Gastrocnemius medialis (tissue), 4 donors: Measurements from ENCODE around the gene ENPP1. TPM values are rescaled to one million over a fixed set of nuclear protein-coding genes. Genes with fewer than 3 reads are reported as not detected.

Experiments used
- ATAC-seq, 2 donors: fragments of 150-250 bp; one replicate each; pipeline ENCODE4 v1.9.1; 2016
- DNase-seq, 2 donors: peaks; one replicate each; pipeline ENCODE4 v3.0.0-alpha.2; 2019
- H3K27ac ChIP-seq, 4 donors: fragments of 200-600 bp; sonication (generic); 1 replicate in 1 of 4; 2 replicates in 3 of 4; pipeline ENCODE4 v1.5.1; 2016 to 2018; ENCODE audit warnings: mild to moderate bottlenecking in 2 of 4, moderate library complexity in 1 of 4
- H3K27me3 ChIP-seq, 3 donors: fragments of 200-600 bp; sonication (generic) in 2 of 3; 1 replicate in 1 of 3; 2 replicates in 2 of 3; pipeline versions ENCODE4 v1.5.1 to v1.6.0; 2016 to 2019; ENCODE audit warnings: mild to moderate bottlenecking in 1 of 3, moderate library complexity in 1 of 3
- H3K36me3 ChIP-seq, 2 donors: fragments of 200-600 bp; sonication (generic) in 1 of 2; one replicate each; pipeline ENCODE4 v1.5.1; 2017 to 2018
- H3K4me1 ChIP-seq, 2 donors: fragments of 200-600 bp; sonication (generic) in 1 of 2; one replicate each; pipeline ENCODE4 v1.5.1; 2016 to 2017; ENCODE audit warnings: mild to moderate bottlenecking in 2 of 2
- H3K4me3 ChIP-seq, 4 donors: fragments of 200-600 bp; sonication (generic) in 3 of 4; 1 replicate in 1 of 4; 2 replicates in 3 of 4; pipeline ENCODE4 v1.5.1; 2016 to 2019; ENCODE audit warnings: mild to moderate bottlenecking in 2 of 4
- H3K9me3 ChIP-seq, 3 donors: fragments of 200-600 bp; sonication (generic) in 2 of 3; 1 replicate in 1 of 3; 2 replicates in 2 of 3; pipeline ENCODE4 v1.5.1; 2016 to 2019
- POLR2A ChIP-seq, 2 donors: fragments of 450-650 bp; IDR thresholded peaks; one replicate each; pipeline ENCODE4 v1.6.1; 2017; ENCODE audit warnings: antibody characterized with exemption in 2 of 2, mild to moderate bottlenecking in 2 of 2, moderate library complexity in 2 of 2
- in situ Hi-C, 4 donors: fragments of 200-750 bp; cut with MboI; loops; one replicate each; pipeline versions ENCODE4 v1.15.0 to v1.8.0; 2017; ENCODE audit warnings: low sequenced_read_pairs in 4 of 4
- intact Hi-C: fragments of 100-400 bp; cut with DNase I; formaldehyde crosslinking; loops from one replicate; pipeline ENCODE4 v1.15.1; 2023; ENCODE audit warnings: low total_unique reads
- total RNA-seq, 4 donors: library from RNA; depleted of rRNA; stranded (reverse); fragments of >200 nt; gene quantifications; one replicate each; pipeline versions ENCODE4 v1.1.0 to v1.2.3, GENCODE V29; 2016
- TF ChIP-seq, protein P1 (sequence below), 5 experiments: fragments of 450-650 bp in 3 of 5; fragments of 200-600 bp in 2 of 5; sonication (generic) in 2 of 5; IDR thresholded peaks in 4 of 5; conservative IDR thresholded peaks in 1 of 5; 1 replicate in 4 of 5; 2 replicates in 1 of 5; pipeline ENCODE4 v1.5.1; 2016 to 2019; ENCODE audit warnings: antibody characterized with exemption in 5 of 5, mild to moderate bottlenecking in 3 of 5, moderate library complexity in 3 of 5

Gene ENPP1
- total RNA-seq, 4 donors from 2014 or later: 3.1 to 5.0 (median 4.0) TPM

DNA sequence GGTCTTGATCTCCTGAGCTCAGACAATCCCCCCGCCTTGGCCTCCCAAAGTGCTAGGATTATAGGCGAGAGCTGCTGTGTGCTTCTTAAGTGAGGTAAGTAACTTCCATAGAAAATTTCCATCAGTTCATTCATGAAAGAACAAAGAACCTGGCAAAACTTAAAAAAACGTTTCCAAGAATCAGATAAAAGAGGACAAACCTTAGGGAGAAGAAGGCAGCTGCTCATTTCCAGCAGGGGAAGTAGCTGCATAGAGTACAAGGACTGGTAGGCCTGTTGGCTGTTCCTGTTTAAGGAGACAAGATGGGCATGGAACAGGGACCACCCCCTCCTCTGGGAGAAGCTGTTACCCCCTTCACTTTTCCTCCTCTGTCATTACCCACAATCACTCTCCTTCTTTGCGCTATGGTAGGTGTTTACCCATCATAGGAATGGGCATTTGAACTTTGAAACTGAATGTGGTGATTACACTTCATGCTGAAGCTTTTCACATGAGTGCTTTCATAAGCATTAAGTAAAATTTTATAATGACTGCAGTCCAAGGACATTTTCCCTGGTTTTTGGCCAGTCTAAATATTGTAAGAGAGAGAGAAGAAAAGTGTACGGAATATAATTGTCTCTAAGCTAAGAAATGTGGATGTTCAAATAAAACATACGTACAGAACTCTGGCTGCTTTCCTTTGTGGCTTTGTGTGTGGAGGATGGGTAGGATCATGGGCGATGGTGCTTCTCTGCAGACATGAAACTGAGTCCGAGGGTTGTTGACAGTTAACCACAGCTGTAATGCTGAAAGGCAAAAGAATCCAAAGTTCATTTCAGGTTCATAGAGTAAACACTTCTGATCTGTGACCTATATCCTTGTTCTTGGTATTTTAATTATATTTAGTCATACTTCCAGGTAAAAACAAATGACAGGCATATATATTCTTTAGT lies 86.9 kb downstream of the ENPP1 start:
- ATAC-seq: no peak
- Histone ChIP-seq H3K9me3 (no peaks in the 10 kb centered on the region), H3K36me3 (peaks cover 0 to 14% of the 10 kb centered on the region in 2 donors), H3K4me1 (no peaks in the 10 kb centered on the region), H3K27ac (no peak overlapping the region), H3K27me3 (no peaks in the 10 kb centered on the region), H3K4me3 (no peak overlapping the region)
- intact Hi-C loops: no loop called here
- no peak for TF ChIP-seq POLR2A (IDR thresholded peaks at IDR 0.05)
- TF ChIP-seq, protein P1, sequence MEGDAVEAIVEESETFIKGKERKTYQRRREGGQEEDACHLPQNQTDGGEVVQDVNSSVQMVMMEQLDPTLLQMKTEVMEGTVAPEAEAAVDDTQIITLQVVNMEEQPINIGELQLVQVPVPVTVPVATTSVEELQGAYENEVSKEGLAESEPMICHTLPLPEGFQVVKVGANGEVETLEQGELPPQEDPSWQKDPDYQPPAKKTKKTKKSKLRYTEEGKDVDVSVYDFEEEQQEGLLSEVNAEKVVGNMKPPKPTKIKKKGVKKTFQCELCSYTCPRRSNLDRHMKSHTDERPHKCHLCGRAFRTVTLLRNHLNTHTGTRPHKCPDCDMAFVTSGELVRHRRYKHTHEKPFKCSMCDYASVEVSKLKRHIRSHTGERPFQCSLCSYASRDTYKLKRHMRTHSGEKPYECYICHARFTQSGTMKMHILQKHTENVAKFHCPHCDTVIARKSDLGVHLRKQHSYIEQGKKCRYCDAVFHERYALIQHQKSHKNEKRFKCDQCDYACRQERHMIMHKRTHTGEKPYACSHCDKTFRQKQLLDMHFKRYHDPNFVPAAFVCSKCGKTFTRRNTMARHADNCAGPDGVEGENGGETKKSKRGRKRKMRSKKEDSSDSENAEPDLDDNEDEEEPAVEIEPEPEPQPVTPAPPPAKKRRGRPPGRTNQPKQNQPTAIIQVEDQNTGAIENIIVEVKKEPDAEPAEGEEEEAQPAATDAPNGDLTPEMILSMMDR (IDR thresholded peaks at IDR 0.05 in 4 of 5, conservative IDR thresholded peaks at IDR 0.05 in 1 of 5): no peak
- in situ Hi-C loops: loop anchor here in 1 of 4 donors (25.0 kb wide), 1 partner anchor 207 kb away; no protein-coding TSS in a partner anchor
- no peak for DNase-seq

DNA sequence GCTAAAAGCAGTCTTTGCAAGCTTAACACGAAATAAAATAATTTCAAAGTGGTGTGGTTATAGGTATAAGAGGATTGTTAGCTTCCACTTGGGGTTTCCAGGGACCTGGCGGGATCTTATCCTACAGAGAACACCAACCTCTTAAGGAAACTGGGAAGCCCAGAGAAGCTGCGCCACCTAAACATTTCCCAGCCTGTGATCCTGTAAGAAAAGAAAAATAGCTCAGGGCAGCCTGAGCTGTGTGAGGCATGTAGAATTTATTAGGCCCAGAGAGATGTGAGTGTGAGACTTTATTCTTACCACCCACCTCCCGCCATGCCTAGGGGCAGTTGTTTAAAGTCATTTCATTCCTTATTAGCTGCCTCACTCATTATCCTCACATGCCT lies 89.2 kb downstream of the ENPP1 start:
- no peak for DNase-seq
- TF ChIP-seq, protein P1 (IDR thresholded peaks at IDR 0.05 in 4 of 5, conservative IDR thresholded peaks at IDR 0.05 in 1 of 5): no peak
- no peak for TF ChIP-seq POLR2A (IDR thresholded peaks at IDR 0.05)
- peaks cover 0 to 5% of the 10 kb centered on the region in 2 donors for H3K36me3 ChIP-seq
- H3K27ac ChIP-seq: no peak overlapping the region
- no peaks in the 10 kb centered on the region for H3K4me1 ChIP-seq
- no peaks in the 10 kb centered on the region for H3K9me3 ChIP-seq
- no peak overlapping the region for H3K4me3 ChIP-seq
- in situ Hi-C loops (loop anchor here in 1 of 4 donors (25.0 kb wide), 1 partner anchor 210 kb away; no protein-coding TSS in a partner anchor), intact Hi-C loops (no loop called here)
- ATAC-seq: no peak
- H3K27me3 ChIP-seq: no peaks in the 10 kb centered on the region

- no peaks in the 10 kb centered on the region for H3K9me3 ChIP-seq
- in situ Hi-C loops: loop anchor here in 1 of 4 donors (25.0 kb wide), 1 partner anchor 210 kb away; no protein-coding TSS in a partner anchor
- H3K27ac ChIP-seq: no peak overlapping the region
- H3K36me3 ChIP-seq: no peaks in the 10 kb centered on the region
- H3K4me1 ChIP-seq: no peaks in the 10 kb centered on the region
- no peaks in the 10 kb centered on the region for H3K27me3 ChIP-seq
- ATAC-seq (no peak), DNase-seq (no peak)
- intact Hi-C loops: no loop called here
- H3K4me3 ChIP-seq: no peak overlapping the region
- no peak for TF ChIP-seq POLR2A (IDR thresholded peaks at IDR 0.05)
- TF ChIP-seq, protein P1 (IDR thresholded peaks at IDR 0.05 in 4 of 5, conservative IDR thresholded peaks at IDR 0.05 in 1 of 5): no peak
These were observed 89.8 kb downstream of the ENPP1 start for GRCh38 chr6:131897621-131898020.

- in situ Hi-C loops (loop anchor here in 1 of 4 donors (25.0 kb wide), 1 partner anchor 211 kb away; no protein-coding TSS in a partner anchor), intact Hi-C loops (no loop called here)
- TF ChIP-seq, protein P1 (IDR thresholded peaks at IDR 0.05 in 4 of 5, conservative IDR thresholded peaks at IDR 0.05 in 1 of 5): no peak
- TF ChIP-seq POLR2A (IDR thresholded peaks at IDR 0.05): no peak
- no peak for DNase-seq
- no peak overlapping the region for H3K4me3 ChIP-seq
- H3K27ac ChIP-seq: no peak overlapping the region
- ATAC-seq: no peak
- no peaks in the 10 kb centered on the region for H3K36me3 ChIP-seq
- no peaks in the 10 kb centered on the region for H3K27me3 ChIP-seq
- H3K4me1 ChIP-seq: no peaks in the 10 kb centered on the region
- no peaks in the 10 kb centered on the region for H3K9me3 ChIP-seq
These were observed 90.9 kb downstream of the ENPP1 start for GRCh38 chr6:131898718-131899117.
